Activated CD8-positive, alpha-beta memory T cell treated with anti-CD3 and anti-CD28 coated beads, Interleukin-2, amount 50 U/mL, for 1 hour (primary cell): ENCODE measurements around the gene SRPK2.
"Not testable (repeated sequence)": the region's sequence is repeated elsewhere in the genome, so short reads cannot be mapped to it uniquely, and the experiment has no call there.

Experiments
- DNase-seq: peaks from one replicate; pipeline ENCODE4 v3.0.0-alpha.2; 2020; ENCODE audit errors: extremely low read depth

Gene SRPK2

GRCh38 chr7:105267244-105267643 lies 121.5 kb downstream of the SRPK2 start:
- DNase-seq: no peak

DNA sequence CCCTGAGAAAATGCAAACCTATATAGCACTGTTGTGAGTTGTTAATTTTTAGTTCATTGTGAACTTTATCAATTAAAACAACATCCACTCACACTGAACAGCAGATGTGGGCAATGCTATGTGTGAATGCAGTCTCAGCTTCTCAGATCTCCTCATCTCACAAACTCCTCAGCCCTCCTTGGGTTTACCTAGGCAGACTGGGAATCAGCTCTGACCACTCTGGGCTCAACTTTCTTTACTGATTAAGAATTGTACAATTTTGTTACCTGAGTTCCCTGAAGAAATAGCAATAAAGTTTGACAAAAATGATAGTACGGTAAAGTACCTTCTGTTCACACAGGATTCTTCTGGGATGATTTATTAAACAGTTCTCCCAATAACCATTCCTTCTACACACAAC lies 124.0 kb downstream of the SRPK2 start:
- DNase-seq: no peak

- no peak for DNase-seq
Measured at GRCh38 chr7:105261689-105262088, 127.0 kb downstream of the SRPK2 start.

DNA sequence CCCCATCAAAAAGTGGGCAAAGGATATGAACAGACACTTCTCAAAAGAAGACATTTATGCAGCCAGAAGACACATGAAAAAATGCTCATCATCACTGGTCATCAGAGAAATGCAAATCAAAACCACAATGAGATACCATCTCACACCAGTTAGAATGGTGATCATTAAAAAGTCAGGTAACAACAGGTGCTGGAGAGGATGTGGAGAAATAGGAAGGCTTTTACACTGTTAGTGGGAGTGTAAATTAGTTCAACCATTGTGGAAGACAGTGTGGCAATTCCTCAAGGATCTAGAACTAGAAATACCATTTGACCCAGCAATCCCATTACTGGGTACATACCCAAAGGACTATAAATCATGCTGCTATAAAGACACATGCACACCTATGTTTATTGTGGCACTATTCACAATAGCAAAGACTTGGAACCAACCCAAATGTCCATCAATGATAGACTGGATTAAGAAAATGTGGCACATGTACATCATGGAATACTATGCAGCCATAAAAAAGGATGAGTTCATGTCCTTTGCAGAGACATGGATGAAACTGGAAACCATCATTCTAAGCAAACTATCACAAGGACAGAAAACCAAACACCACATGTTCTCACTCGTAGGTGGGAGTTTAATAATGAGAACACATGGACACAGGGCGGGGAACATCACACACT lies 128.4 kb downstream of the SRPK2 start:
- not testable (repeated sequence) for DNase-seq

- DNase-seq: not testable (repeated sequence)
Measured at GRCh38 chr7:105258919-105259318, 129.8 kb downstream of the SRPK2 start.

- no peak for DNase-seq
Measured at GRCh38 chr7:105257338-105257737, 131.4 kb downstream of the SRPK2 start.

- DNase-seq: no peak
Measured at GRCh38 chr7:105256761-105257231, 131.9 kb downstream of the SRPK2 start.

GRCh38 chr7:105250706-105251105 lies 138.0 kb downstream of the SRPK2 start:
- DNase-seq: no peak

- no peak for DNase-seq
Measured at GRCh38 chr7:105250239-105250638, 138.5 kb downstream of the SRPK2 start.

- no peak for DNase-seq
Measured at GRCh38 chr7:105249216-105249615, 139.5 kb downstream of the SRPK2 start.

DNA sequence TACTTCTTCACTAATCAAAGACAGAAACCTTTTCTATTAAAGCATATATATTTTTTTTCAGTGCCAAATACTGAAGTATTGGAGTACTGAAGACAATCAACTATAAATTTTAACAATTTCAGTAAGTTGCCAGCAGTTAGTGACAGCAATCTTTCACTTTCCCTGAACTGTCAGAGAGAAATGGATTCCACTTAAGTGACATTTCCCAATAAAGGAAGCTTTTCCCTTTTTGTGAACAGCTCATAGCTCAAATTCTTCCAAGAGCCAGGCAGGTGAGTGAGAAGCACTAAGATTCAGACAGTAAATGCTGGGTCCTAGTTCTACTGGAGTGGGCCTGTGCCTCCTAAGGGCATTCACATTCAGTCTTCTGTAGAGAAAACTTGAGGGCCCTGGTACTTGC lies 142.0 kb downstream of the SRPK2 start:
- DNase-seq: no peak

- no peak for DNase-seq
Measured at GRCh38 chr7:105246256-105246655, 142.5 kb downstream of the SRPK2 start.

DNA sequence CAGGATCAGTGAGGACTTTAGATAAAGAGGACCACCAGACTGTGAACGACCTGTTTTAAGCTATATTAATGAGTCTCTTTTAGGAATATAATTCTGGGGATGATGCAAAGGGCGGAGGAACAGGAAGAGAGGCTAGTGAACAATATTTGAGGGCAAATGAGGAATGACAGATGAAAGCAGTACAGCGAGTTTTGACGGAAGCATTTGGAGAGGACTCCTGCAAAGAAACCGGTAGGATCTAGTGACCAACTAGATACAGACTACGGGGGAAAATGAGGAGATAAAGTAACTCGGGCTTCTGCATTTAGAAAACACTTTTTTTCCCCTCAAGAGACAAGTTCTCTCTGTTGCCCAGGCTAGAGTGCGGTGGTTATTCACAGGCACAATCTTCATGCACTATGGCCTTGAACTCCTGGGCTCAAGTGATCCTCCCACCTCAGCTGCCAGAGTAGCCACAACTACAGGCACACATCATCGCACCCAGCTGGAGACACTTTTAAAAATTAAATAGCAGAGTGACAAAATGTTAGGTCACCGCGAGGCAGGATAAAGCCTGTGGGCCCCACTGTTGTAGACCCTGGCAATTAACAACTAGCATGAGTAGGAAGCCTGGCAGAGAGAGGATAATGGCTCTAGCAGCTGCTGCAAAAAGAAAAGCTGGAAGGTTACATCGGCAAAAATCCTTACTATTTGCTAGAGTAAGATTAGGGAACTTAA lies 143.2 kb downstream of the SRPK2 start:
- DNase-seq: no peak

DNA sequence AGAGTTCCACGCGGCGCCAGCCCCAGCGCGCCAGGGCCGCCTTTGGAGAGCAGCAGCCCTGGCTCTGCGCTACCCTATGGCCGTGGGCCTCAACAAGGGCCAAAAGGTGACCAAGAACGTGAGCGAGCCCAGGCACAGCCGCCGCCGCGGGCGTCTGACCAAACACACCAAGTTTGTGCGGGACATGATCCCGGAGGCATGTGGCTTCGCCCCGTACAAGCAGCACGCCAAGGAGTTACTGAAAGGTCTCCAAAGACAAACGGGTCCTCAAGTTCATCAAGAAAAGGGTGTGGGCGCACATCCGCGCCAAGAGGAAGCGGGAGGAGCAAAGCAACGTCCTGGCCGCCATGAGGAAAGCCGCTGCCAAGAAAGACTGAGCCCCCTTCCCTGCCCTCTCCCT lies 144.1 kb downstream of the SRPK2 start:
- DNase-seq: no peak

DNA sequence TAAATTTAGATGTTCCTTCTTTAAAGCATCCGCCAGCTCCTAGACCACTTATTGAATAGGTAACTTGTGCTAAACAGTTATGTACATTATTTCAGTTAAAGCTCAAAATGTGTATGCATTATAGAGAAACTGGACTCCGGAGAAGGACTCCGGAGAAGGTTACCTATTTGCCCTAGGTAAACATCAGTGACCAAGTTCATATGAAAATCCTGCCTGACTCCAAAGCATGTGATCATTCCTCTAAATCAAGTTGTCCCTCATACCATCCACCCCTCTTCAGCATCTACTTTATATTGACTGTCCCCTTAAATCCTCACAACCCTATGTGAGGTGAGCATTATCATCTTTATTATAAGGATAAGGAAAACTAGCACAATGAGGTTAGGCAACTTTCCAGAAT lies 147.5 kb downstream of the SRPK2 start:
- DNase-seq: no peak

GRCh38 chr7:105238198-105238765 lies 150.4 kb downstream of the SRPK2 start:
- DNase-seq: no peak

GRCh38 chr7:105234886-105235285 lies 153.8 kb downstream of the SRPK2 start:
- DNase-seq: no peak

DNA sequence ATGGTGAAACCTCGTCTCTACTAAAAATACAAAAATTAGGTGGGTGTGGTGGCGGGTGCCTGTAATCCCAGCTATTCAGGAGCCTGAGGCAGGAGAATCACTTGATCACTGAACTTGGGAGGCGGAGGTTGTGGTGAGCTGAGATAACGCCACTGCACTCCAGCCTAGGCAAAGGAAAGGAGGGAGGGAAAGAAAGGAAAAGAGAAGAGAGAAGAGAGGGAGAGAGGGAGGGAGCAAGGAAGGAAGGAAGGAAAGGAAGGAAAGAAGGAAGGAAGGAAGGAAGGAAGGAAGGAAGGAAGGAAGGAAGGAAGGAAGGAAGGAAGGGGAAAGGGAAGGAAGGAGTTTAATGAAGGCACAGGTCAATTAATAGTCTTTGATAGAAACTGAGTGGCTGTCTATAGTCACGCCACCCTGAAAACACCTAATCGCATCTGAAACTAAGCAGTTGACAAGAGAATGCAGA lies 155.9 kb downstream of the SRPK2 start:
- DNase-seq: not testable (repeated sequence)

- DNase-seq: no peak
Measured at GRCh38 chr7:105230486-105230885, 158.2 kb downstream of the SRPK2 start.

GRCh38 chr7:105229641-105230040 lies 159.1 kb downstream of the SRPK2 start:
- no peak for DNase-seq

DNA sequence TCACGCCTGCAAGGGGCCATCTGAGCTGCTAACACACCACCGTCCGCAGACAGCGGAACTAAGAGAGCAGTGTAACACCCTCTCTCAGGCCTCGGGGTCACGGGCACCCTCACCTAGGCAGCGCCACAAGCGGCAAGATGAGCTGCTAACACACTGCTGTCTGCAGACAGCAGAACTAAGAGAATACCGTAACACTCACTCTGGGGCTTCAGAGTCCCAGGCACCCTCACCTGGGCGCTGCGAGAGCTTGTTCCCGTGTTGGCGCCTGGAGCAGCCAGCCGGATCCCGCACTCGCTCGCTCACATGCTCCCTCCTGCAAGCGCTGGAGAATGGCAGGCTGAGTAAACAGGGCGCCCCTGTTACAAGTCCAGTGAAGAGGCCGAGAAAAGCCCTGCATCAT lies 160.2 kb downstream of the SRPK2 start:
- no peak for DNase-seq

DNA sequence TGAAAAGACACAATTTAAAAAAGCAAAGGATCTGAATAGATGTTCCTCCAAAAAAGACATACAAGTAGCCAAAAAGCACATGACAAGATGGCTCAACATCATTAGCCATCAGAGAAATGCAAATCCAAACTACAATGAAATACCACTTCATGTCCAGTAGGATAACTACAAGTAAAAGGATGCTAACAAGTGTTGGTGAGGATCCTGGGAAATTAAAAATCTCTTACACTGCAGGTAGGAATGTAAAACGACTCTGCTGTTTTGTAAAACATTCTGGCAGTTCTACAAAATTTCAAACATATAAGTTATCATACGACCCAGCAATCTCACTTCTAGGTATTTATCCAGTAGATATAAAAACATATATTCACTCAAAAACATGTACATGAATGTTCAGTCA lies 161.3 kb downstream of the SRPK2 start:
- no peak for DNase-seq
